Amniotic epithelial cell (primary cell): ENCODE results near the gene KCNJ8.
"Not testable (repeated sequence)": the region's sequence is repeated elsewhere in the genome, so short reads cannot be mapped to it uniquely, and the experiment has no call there.

Source experiments
- DNase-seq: peaks from one replicate; pipeline ENCODE4 v3.0.0-alpha.2; 2010; ENCODE audit warnings: low read depth

Gene KCNJ8

GRCh38 chr12:21786041-21786531 lies 11.6 kb upstream of the KCNJ8 start:
- DNase-seq = no peak

- DNase-seq = not testable (repeated sequence)
These were observed 8.2 kb upstream of the KCNJ8 start for GRCh38 chr12:21782723-21783122.

- DNase-seq = no peak
These were observed 6.3 kb upstream of the KCNJ8 start for GRCh38 chr12:21780786-21781185.

GRCh38 chr12:21776175-21776574 lies 1.7 kb upstream of the KCNJ8 start:
- no peak for DNase-seq

GRCh38 chr12:21775133-21775820 lies 771 bp upstream of the KCNJ8 start:
- no peak for DNase-seq

- DNase-seq = no peak
These were observed 700 bp downstream of the KCNJ8 start for GRCh38 chr12:21773806-21774205.

GRCh38 chr12:21773263-21773741 lies 1.2 kb downstream of the KCNJ8 start:
- no peak for DNase-seq

GRCh38 chr12:21771311-21771710 lies 3.2 kb downstream of the KCNJ8 start:
- DNase-seq = no peak

GRCh38 chr12:21769307-21769706 lies 5.2 kb downstream of the KCNJ8 start:
- no peak for DNase-seq

GRCh38 chr12:21766403-21766802 lies 8.1 kb downstream of the KCNJ8 start:
- DNase-seq = no peak

GRCh38 chr12:21764950-21765349 lies 9.6 kb downstream of the KCNJ8 start:
- no peak for DNase-seq

- DNase-seq = no peak
These were observed 10.4 kb downstream of the KCNJ8 start for GRCh38 chr12:21764065-21764464.

- DNase-seq = no peak
These were observed 11.0 kb downstream of the KCNJ8 start for GRCh38 chr12:21763531-21763930.

- no peak for DNase-seq
These were observed 14.8 kb downstream of the KCNJ8 start for GRCh38 chr12:21759737-21760136.

GRCh38 chr12:21757735-21758134 lies 16.8 kb downstream of the KCNJ8 start:
- DNase-seq = no peak

- DNase-seq = no peak
These were observed 17.8 kb downstream of the KCNJ8 start for GRCh38 chr12:21756699-21757098.

GRCh38 chr12:21751517-21751916 lies 23.0 kb downstream of the KCNJ8 start:
- peak; percentile 64 for DNase-seq

GRCh38 chr12:21745258-21745657 lies 29.2 kb downstream of the KCNJ8 start:
- DNase-seq = no peak

GRCh38 chr12:21731144-21731543 lies 43.4 kb downstream of the KCNJ8 start:
- no peak for DNase-seq

- DNase-seq = no peak
These were observed 48.8 kb downstream of the KCNJ8 start for GRCh38 chr12:21725731-21726130.

GRCh38 chr12:21718944-21719650 lies 55.4 kb downstream of the KCNJ8 start:
- DNase-seq = no peak

- DNase-seq = no peak
These were observed 56.1 kb downstream of the KCNJ8 start for GRCh38 chr12:21718403-21718802.

GRCh38 chr12:21717767-21718166 lies 56.7 kb downstream of the KCNJ8 start:
- no peak for DNase-seq
